ENCODE results near the gene SPTBN4. TPM values are rescaled to one million over a fixed set of nuclear protein-coding genes. Genes with fewer than 3 reads are reported as not detected.
"Not testable (repeated sequence)": the region's sequence is repeated elsewhere in the genome, so short reads cannot be mapped to it uniquely, and the experiment has no call there.

Gene SPTBN4
- total RNA-seq, 2 donors from 2014 or later = 0.79 to 2.0 TPM

- no peaks in the 10 kb centered on the region for H3K9me3 ChIP-seq (ENCODE audit: control insufficient read depth, low read length)
- no peak overlapping the region for H3K27ac Mint-ChIP-seq
- DNase-seq = no peak
These were observed 5.7 kb downstream of the SPTBN4 start for GRCh38 chr19:40472516-40472915.

GRCh38 chr19:40474737-40475136 lies 7.9 kb downstream of the SPTBN4 start:
- peaks cover 17% of the 10 kb centered on the region for H3K27me3 Mint-ChIP-seq (ENCODE audit: insufficient read depth)

More at GRCh38 chr19:40472516-40472915, 5.7 kb downstream of the SPTBN4 start:
- Histone ChIP-seq H3K9ac (ENCODE audit: extremely low read depth, low read length, poor library complexity, severe bottlenecking) (no peak overlapping the region), H3K4me3 (ENCODE audit: low read length) (no peak overlapping the region), H3K36me3 (ENCODE audit: control insufficient read depth, insufficient read depth, low read length) (no peaks in the 10 kb centered on the region), H3K4me1 (ENCODE audit: control insufficient read depth, insufficient read depth, low read length) (no peaks in the 10 kb centered on the region), H3K27ac (ENCODE audit: low read depth, low read length) (no peak overlapping the region), H3K27me3 (ENCODE audit: control insufficient read depth, insufficient read depth, low read length, poor library complexity, severe bottlenecking) (peaks cover 21% of the 10 kb centered on the region)
- no peak for TF ChIP-seq CTCF (conservative IDR thresholded peaks at IDR 0.05)
- no peaks in the 10 kb centered on the region for H3K9me3 Mint-ChIP-seq
- H3K4me1 Mint-ChIP-seq = no peaks in the 10 kb centered on the region
- no peaks in the 10 kb centered on the region for H3K36me3 Mint-ChIP-seq (ENCODE audit: low read depth)
- H3K4me3 Mint-ChIP-seq = no peak overlapping the region
- H3K27me3 Mint-ChIP-seq (ENCODE audit: insufficient read depth) = peaks cover 24% of the 10 kb centered on the region
- WGBS, 2 experiments (ENCODE audit: insufficient coverage in 1 of 2, insufficient read length in 1 of 2) = 96 to 100% methylated on average over 2 to 12 of the region's 13 CpGs

GRCh38 chr19:40475878-40476644 lies 9.3 kb downstream of the SPTBN4 start:
- H3K4me1 Mint-ChIP-seq; H3K36me3 ChIP-seq (ENCODE audit: control insufficient read depth, insufficient read depth, low read length); H3K27me3 ChIP-seq (ENCODE audit: control insufficient read depth, insufficient read depth, low read length, poor library complexity, severe bottlenecking); H3K9ac ChIP-seq (ENCODE audit: extremely low read depth, low read length, poor library complexity, severe bottlenecking); H3K36me3 Mint-ChIP-seq (ENCODE audit: low read depth); H3K4me1 ChIP-seq (ENCODE audit: control insufficient read depth, insufficient read depth, low read length); H3K9me3 Mint-ChIP-seq; H3K4me3 Mint-ChIP-seq; DNase-seq; H3K4me3 ChIP-seq (ENCODE audit: low read length); H3K9me3 ChIP-seq (ENCODE audit: control insufficient read depth, low read length); H3K27ac ChIP-seq (ENCODE audit: low read depth, low read length); H3K27ac Mint-ChIP-seq: not testable (repeated sequence)
- peaks cover 25% of the 10 kb centered on the region for H3K27me3 Mint-ChIP-seq (ENCODE audit: insufficient read depth)
- 95 to 96% methylated on average over 13 to 15 of the region's 15 CpGs for WGBS, 2 experiments (ENCODE audit: insufficient coverage in 1 of 2, insufficient read length in 1 of 2)

More at GRCh38 chr19:40474737-40475136, 7.9 kb downstream of the SPTBN4 start:
- Mint-ChIP-seq H3K27ac (no peak overlapping the region), H3K36me3 (ENCODE audit: low read depth) (no peaks in the 10 kb centered on the region), H3K9me3 (no peaks in the 10 kb centered on the region), H3K4me3 (no peak overlapping the region), H3K4me1 (no peaks in the 10 kb centered on the region)
- H3K4me3 ChIP-seq (ENCODE audit: low read length) = no peak overlapping the region
- DNase-seq = no peak
- no peak for TF ChIP-seq CTCF (conservative IDR thresholded peaks at IDR 0.05)
- no peak overlapping the region for H3K9ac ChIP-seq (ENCODE audit: extremely low read depth, low read length, poor library complexity, severe bottlenecking)
- no peaks in the 10 kb centered on the region for H3K4me1 ChIP-seq (ENCODE audit: control insufficient read depth, insufficient read depth, low read length)
- no peaks in the 10 kb centered on the region for H3K27me3 ChIP-seq (ENCODE audit: control insufficient read depth, insufficient read depth, low read length, poor library complexity, severe bottlenecking)
- 85 to 100% methylated on average over 2 to 3 of the region's 4 CpGs for WGBS, 2 experiments (ENCODE audit: insufficient coverage in 1 of 2, insufficient read length in 1 of 2)
- H3K9me3 ChIP-seq (ENCODE audit: control insufficient read depth, low read length) = no peaks in the 10 kb centered on the region
- H3K36me3 ChIP-seq (ENCODE audit: control insufficient read depth, insufficient read depth, low read length) = no peaks in the 10 kb centered on the region
- no peak overlapping the region for H3K27ac ChIP-seq (ENCODE audit: low read depth, low read length)

Data from endodermal cell (in vitro differentiated cells).